DOHH2 (cell line): ENCODE results near the gene NEURL3.
A peak's percentile ranks its signal among the peaks of the same experiment; 100 is the strongest.

Source experiments
- H3F3A ChIP-seq: fragments of 200-600 bp; sonication (generic), shearing (Covaris generic); 2 replicates; pipeline ENCODE4 v1.6.0; 2016; ENCODE audit warnings: antibody characterized with exemption, mild to moderate bottlenecking; ENCODE audit not compliant: control insufficient read depth, insufficient read depth
- H3K27ac ChIP-seq: fragments of 200-600 bp; sonication (generic); 2 replicates; pipeline ENCODE4 v1.5.1; 2014; ENCODE audit warnings: low read depth, mild to moderate bottlenecking, low read length, moderate library complexity
- H3K27me3 ChIP-seq: fragments of 200-600 bp; sonication (generic); 2 replicates; pipeline ENCODE4 v1.6.1; 2014; ENCODE audit warnings: mild to moderate bottlenecking, low read length, mixed read lengths; ENCODE audit not compliant: control insufficient read depth
- H3K36me3 ChIP-seq: fragments of 200-600 bp; sonication (generic); 2 replicates; pipeline ENCODE4 v1.6.1; 2014; ENCODE audit warnings: mild to moderate bottlenecking, low read length, moderate library complexity, mixed read lengths; ENCODE audit not compliant: control insufficient read depth
- H3K4me1 ChIP-seq: fragments of 200-600 bp; sonication (generic); 2 replicates; pipeline ENCODE4 v1.6.1; 2014; ENCODE audit warnings: mild to moderate bottlenecking, low read length, mixed read lengths; ENCODE audit not compliant: control insufficient read depth
- H3K4me2 ChIP-seq: fragments of 200-600 bp; sonication (generic); 2 replicates; pipeline ENCODE4 v1.6.0; 2014; ENCODE audit warnings: mild to moderate bottlenecking, low read length, moderate library complexity
- H3K4me3 ChIP-seq: fragments of 200-600 bp; sonication (generic); 2 replicates; pipeline ENCODE4 v1.5.1; 2014; ENCODE audit warnings: mild to moderate bottlenecking, low read length, mixed read lengths
- H3K79me2 ChIP-seq: fragments of 200-600 bp; sonication (generic); 2 replicates; pipeline ENCODE4 v1.6.1; 2014; ENCODE audit warnings: mild to moderate bottlenecking, low read length, mixed read lengths; ENCODE audit not compliant: control insufficient read depth
- H3K9me2 ChIP-seq: fragments of 200-600 bp; sonication (generic); replicated peaks from 2 replicates; pipeline ENCODE4 v1.6.1; 2014; ENCODE audit warnings: mild to moderate bottlenecking, low read length, mixed read lengths; ENCODE audit not compliant: control insufficient read depth
- H3K9me3 ChIP-seq: fragments of 200-600 bp; sonication (generic); 2 replicates; pipeline ENCODE4 v1.6.1; 2014; ENCODE audit warnings: antibody characterized with exemption, low read length, mixed read lengths; ENCODE audit not compliant: control insufficient read depth, insufficient read depth
- H4K20me1 ChIP-seq: fragments of 200-600 bp; sonication (generic); 2 replicates; pipeline ENCODE4 v1.6.0; 2014; ENCODE audit warnings: low read depth, mild to moderate bottlenecking, antibody characterized with exemption, low read length, moderate library complexity; ENCODE audit not compliant: control insufficient read depth, insufficient read depth
- EZH2phosphoT487 ChIP-seq: fragments of 200-600 bp; sonication (generic); IDR thresholded peaks from 2 replicates; pipeline ENCODE4 v1.6.1; 2017; ENCODE audit warnings: borderline replicate concordance, mild to moderate bottlenecking, antibody characterized with exemption, low read length, moderate library complexity, mixed read lengths
- TF ChIP-seq, protein P1 (sequence below): fragments of 200-600 bp; sonication (generic); IDR thresholded peaks from one replicate; pipeline ENCODE4 v1.5.1; 2014; ENCODE audit warnings: antibody characterized with exemption, mild to moderate bottlenecking, low read depth, low read length; ENCODE audit not compliant: poor library complexity, severe bottlenecking

The NEURL3 gene

DNA sequence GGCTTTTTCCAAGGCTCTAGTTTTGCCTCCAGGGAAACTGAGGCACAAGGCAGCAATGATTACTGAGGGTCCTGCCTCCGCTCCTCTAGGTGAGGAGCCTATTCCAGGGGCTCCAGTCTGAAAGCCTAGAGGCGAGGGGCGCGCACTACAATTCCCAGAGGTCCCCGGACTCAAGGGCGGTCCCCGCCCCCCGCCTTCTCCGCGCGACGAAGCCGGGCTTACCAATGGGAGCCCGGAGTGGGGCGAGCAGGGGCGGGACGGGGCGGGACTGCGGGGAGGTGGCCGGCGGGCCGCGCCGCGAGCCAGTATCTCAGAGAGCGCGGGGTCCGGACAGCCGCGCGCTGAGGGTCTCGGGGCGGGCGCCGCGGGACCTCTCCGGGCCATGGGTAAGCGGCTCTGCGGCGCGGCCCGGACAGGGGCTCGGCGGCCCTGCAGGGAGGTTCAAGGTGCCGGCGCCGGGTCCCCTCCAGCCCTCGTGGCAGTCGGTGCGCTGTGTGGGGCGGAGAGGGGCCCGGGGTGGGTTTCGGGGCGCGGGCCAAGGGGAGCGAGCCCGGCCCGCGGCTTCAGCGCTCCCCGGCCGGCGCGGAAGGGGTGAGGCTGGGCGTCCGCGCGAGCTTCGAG is 31.4 kb upstream of the NEURL3 start, which contains the start of gene ARID5A:
TSS of gene ARID5A (plus strand) at position 308 of the 621 bp plus-strand sequence. CDS start at position 383, 75 bp downstream.
- Histone ChIP-seq H3K36me3 (no peaks in the 10 kb centered on the region), H3K79me2 (no peaks in the 10 kb centered on the region), H3K27ac (no peak within 1 kb of the TSS), H3K4me1 (peaks cover 17% of the 10 kb centered on the region), H3K4me2 (peak within 1 kb of the TSS; percentile 83), H3K4me3 (peak within 1 kb of the TSS; percentile 77), H3K9me2 (no peaks in the 10 kb centered on the region), H4K20me1 (peaks cover 10% of the 10 kb centered on the region), H3F3A (no peaks in the 10 kb centered on the region), H3K27me3 (peaks cover 67% of the 10 kb centered on the region), H3K9me3 (no peaks in the 10 kb centered on the region)
- TF ChIP-seq, protein P1, sequence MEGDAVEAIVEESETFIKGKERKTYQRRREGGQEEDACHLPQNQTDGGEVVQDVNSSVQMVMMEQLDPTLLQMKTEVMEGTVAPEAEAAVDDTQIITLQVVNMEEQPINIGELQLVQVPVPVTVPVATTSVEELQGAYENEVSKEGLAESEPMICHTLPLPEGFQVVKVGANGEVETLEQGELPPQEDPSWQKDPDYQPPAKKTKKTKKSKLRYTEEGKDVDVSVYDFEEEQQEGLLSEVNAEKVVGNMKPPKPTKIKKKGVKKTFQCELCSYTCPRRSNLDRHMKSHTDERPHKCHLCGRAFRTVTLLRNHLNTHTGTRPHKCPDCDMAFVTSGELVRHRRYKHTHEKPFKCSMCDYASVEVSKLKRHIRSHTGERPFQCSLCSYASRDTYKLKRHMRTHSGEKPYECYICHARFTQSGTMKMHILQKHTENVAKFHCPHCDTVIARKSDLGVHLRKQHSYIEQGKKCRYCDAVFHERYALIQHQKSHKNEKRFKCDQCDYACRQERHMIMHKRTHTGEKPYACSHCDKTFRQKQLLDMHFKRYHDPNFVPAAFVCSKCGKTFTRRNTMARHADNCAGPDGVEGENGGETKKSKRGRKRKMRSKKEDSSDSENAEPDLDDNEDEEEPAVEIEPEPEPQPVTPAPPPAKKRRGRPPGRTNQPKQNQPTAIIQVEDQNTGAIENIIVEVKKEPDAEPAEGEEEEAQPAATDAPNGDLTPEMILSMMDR = no peak
- TF ChIP-seq EZH2phosphoT487 = no peak

DNA sequence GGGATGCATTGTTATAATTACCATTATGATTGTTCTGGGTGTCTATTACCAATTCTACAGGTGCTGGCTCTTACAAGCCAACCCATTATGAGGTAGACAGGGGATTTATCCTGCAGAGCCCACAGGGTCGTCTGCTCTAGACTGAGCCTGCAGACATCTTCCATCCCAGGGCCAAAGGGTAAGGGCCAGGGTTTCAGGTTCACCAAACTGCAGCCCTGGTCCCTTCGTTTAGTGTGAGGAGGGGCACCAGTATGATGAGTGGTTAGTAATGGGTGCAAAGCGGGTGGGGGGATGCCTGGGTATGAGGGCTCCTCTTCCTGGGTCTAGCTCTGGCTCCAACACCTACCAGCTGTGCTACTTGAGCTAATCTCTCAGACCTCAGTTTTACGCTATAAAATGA is 30.2 kb upstream of the NEURL3 start:
- no peak overlapping the region for H3K4me3 ChIP-seq
- peaks cover 17% of the 10 kb centered on the region for H3K4me1 ChIP-seq
- peaks cover 10% of the 10 kb centered on the region for H4K20me1 ChIP-seq
- H3K79me2 ChIP-seq = no peaks in the 10 kb centered on the region
- no peak overlapping the region for H3K27ac ChIP-seq
- H3K27me3 ChIP-seq = peaks cover 79% of the 10 kb centered on the region
- H3K9me3 ChIP-seq = no peaks in the 10 kb centered on the region
- H3F3A ChIP-seq = no peaks in the 10 kb centered on the region
- H3K9me2 ChIP-seq = no peaks in the 10 kb centered on the region
- H3K4me2 ChIP-seq = no peak overlapping the region
- no peak for TF ChIP-seq EZH2phosphoT487
- TF ChIP-seq, protein P1 = no peak
- H3K36me3 ChIP-seq = no peaks in the 10 kb centered on the region

DNA sequence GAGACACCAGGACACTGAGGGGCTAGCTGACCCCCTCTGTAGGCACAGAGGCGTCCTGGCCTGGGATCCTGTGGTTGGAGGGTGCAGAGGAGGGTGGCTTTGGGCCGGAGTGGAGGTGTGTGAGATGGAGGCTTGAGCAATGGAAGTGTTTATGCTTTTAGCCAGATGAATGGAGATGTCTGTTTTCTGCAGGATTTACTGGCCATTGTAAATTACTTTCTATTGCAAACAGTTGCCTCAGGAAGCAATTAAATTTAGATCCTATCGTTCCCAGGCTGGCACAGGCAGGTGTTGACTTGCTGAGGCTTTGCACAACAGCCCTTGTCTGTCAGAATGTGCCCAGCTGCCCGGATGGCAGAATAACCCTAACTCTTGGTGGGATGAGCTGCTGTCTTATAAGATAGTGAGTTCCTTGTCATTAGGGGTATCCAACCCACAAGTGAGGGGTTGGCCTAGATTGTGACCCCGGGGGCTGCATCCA is 29.6 kb upstream of the NEURL3 start:
- H3K27ac ChIP-seq = no peak overlapping the region
- no peak overlapping the region for H3K4me3 ChIP-seq
- H4K20me1 ChIP-seq = peaks cover 10% of the 10 kb centered on the region
- TF ChIP-seq, protein P1 = no peak
- no peak for TF ChIP-seq EZH2phosphoT487
- no peaks in the 10 kb centered on the region for H3K9me2 ChIP-seq
- H3K4me1 ChIP-seq = peaks cover 17% of the 10 kb centered on the region
- H3K4me2 ChIP-seq = no peak overlapping the region
- no peaks in the 10 kb centered on the region for H3K79me2 ChIP-seq
- H3F3A ChIP-seq = no peaks in the 10 kb centered on the region
- peaks cover 80% of the 10 kb centered on the region for H3K27me3 ChIP-seq
- no peaks in the 10 kb centered on the region for H3K36me3 ChIP-seq
- H3K9me3 ChIP-seq = no peaks in the 10 kb centered on the region
